ENCODE measurements around the gene NRTN. TPM values are rescaled to one million over a fixed set of nuclear protein-coding genes. Genes with fewer than 3 reads are reported as not detected.
"Not testable (repeated sequence)": the region's sequence is repeated elsewhere in the genome, so short reads cannot be mapped to it uniquely, and the experiment has no call there.

Gene NRTN
- total RNA-seq, 1 experiment from 2014 or later: 4.6 TPM

- Histone ChIP-seq H3K79me2 (ENCODE audit: insufficient read depth, low read length) (no peaks in the 10 kb centered on the region), H3K9ac (ENCODE audit: extremely low read depth, insufficient read length, low read length) (no peak within 1 kb of the TSS), H3K23ac (ENCODE audit: insufficient read length, low read depth, low read length) (no peak within 1 kb of the TSS), H2BK15ac (ENCODE audit: low read depth, low read length) (no peak within 1 kb of the TSS), H3K27me3 (ENCODE audit: insufficient read depth, low read length) (no peaks in the 10 kb centered on the region), H2BK120ac (ENCODE audit: low read depth, low read length, poor library complexity, severe bottlenecking) (no peak within 1 kb of the TSS), H3K4ac (ENCODE audit: low read depth, low read length) (no peak within 1 kb of the TSS), H2BK12ac (ENCODE audit: insufficient read length, low read depth, low read length) (no peak within 1 kb of the TSS), H2AFZ (ENCODE audit: low read length) (no peak within 1 kb of the TSS), H3K56ac (ENCODE audit: insufficient read length, low read depth, low read length) (no peak within 1 kb of the TSS), H3K79me1 (ENCODE audit: insufficient read depth, low read depth, low read length, poor library complexity, severe bottlenecking) (no peaks in the 10 kb centered on the region), H3K23me2 (ENCODE audit: insufficient read length, low read depth, low read length, poor library complexity, severe bottlenecking) (no peaks in the 10 kb centered on the region), H2AK5ac (ENCODE audit: insufficient read length, low read length) (no peak within 1 kb of the TSS), H4K8ac (replicated peaks; ENCODE audit: insufficient read length, low read depth, low read length) (no peak within 1 kb of the TSS), H3K27ac (ENCODE audit: insufficient read length, low read depth, low read length) (no peak within 1 kb of the TSS), H2BK20ac (ENCODE audit: low read depth, low read length, poor library complexity, severe bottlenecking) (no peak within 1 kb of the TSS), H3K9me3 (ENCODE audit: control insufficient read depth, low read depth, low read length) (no peaks in the 10 kb centered on the region), H3K14ac (ENCODE audit: insufficient read depth, low read length) (no peak within 1 kb of the TSS), H4K91ac (ENCODE audit: insufficient read length, low read depth, low read length) (no peak within 1 kb of the TSS), H4K20me1 (ENCODE audit: control insufficient read depth, insufficient read depth, insufficient read length) (no peaks in the 10 kb centered on the region), H2BK5ac (ENCODE audit: insufficient read length, low read length) (no peak within 1 kb of the TSS), H3T11ph (ENCODE audit: low read length) (no peak within 1 kb of the TSS), H3K4me2 (ENCODE audit: insufficient read depth, insufficient read length, low read length) (no peak within 1 kb of the TSS), H3K4me1 (ENCODE audit: insufficient read depth, low read length) (no peaks in the 10 kb centered on the region), H4K5ac (ENCODE audit: insufficient read length, low read depth, low read length) (no peak within 1 kb of the TSS), H3K18ac (ENCODE audit: insufficient read length, low read depth, low read length) (no peak within 1 kb of the TSS)
- Mint-ChIP-seq H3K4me1 (peaks cover 4 to 7% of the 10 kb centered on the region in 2 experiments; a peak in 3 of 4 replicates), H3K36me3 (ENCODE audit: insufficient read depth in 1 of 3, low read depth in 3 of 3) (no peaks in the 10 kb centered on the region), H3K27ac (no peak within 1 kb of the TSS), H3K4me3 (no peak within 1 kb of the TSS), H3K27me3 (ENCODE audit: low read depth) (peaks cover 21% of the 10 kb centered on the region), H3K9me3 (peaks cover 0 to 4% of the 10 kb centered on the region in 2 experiments; a peak in 2 of 5 replicates)
- no CpG with 5 or more reads among the region's 10 CpGs for WGBS (ENCODE audit: extremely low coverage, insufficient read length, low lambda C conversion rate)
- no peak for DNase-seq
- TF ChIP-seq, protein P1, sequence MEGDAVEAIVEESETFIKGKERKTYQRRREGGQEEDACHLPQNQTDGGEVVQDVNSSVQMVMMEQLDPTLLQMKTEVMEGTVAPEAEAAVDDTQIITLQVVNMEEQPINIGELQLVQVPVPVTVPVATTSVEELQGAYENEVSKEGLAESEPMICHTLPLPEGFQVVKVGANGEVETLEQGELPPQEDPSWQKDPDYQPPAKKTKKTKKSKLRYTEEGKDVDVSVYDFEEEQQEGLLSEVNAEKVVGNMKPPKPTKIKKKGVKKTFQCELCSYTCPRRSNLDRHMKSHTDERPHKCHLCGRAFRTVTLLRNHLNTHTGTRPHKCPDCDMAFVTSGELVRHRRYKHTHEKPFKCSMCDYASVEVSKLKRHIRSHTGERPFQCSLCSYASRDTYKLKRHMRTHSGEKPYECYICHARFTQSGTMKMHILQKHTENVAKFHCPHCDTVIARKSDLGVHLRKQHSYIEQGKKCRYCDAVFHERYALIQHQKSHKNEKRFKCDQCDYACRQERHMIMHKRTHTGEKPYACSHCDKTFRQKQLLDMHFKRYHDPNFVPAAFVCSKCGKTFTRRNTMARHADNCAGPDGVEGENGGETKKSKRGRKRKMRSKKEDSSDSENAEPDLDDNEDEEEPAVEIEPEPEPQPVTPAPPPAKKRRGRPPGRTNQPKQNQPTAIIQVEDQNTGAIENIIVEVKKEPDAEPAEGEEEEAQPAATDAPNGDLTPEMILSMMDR (conservative IDR thresholded peaks at IDR 0.05): no peak
Observed at GRCh38 chr19:5851302-5851701, 46.4 kb downstream of the NRTN start, which contains the start of gene FUT3. FUT3 (minus strand) TSS chr19:5851449.

DNA sequence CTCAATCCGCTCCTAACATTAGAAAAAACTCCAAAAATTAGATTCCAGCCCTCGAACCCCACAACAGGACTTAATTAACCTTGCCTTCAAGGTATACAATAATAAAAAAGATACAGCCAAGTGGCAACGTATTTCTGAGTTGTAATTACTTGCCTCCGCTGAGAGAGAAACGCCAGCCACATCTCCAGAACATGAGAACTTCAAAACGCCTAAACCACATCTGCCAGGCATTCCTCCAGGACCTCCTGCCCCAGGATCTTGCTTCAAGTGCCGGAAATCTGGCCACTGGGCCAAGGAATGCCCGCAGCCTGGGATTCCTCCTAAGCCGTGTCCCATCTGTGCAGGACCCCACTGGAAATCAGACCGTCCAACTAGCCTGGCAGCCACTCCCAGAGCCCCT is 49.3 kb downstream of the NRTN start:
- H3K4me1 ChIP-seq (ENCODE audit: insufficient read depth, low read length); H3K27me3 ChIP-seq (ENCODE audit: insufficient read depth, low read length); H3K56ac ChIP-seq (ENCODE audit: insufficient read length, low read depth, low read length); H3K23me2 ChIP-seq (ENCODE audit: insufficient read length, low read depth, low read length, poor library complexity, severe bottlenecking); H2BK5ac ChIP-seq (ENCODE audit: insufficient read length, low read length); H3K9ac ChIP-seq (ENCODE audit: extremely low read depth, insufficient read length, low read length); H4K91ac ChIP-seq (ENCODE audit: insufficient read length, low read depth, low read length); H3K9me3 Mint-ChIP-seq; H3T11ph ChIP-seq (ENCODE audit: low read length); H4K5ac ChIP-seq (ENCODE audit: insufficient read length, low read depth, low read length); H3K27ac ChIP-seq (ENCODE audit: insufficient read length, low read depth, low read length); H3K4me3 Mint-ChIP-seq; H2BK12ac ChIP-seq (ENCODE audit: insufficient read length, low read depth, low read length); DNase-seq; H3K79me2 ChIP-seq (ENCODE audit: insufficient read depth, low read length); H3K14ac ChIP-seq (ENCODE audit: insufficient read depth, low read length); H3K9me3 ChIP-seq (ENCODE audit: control insufficient read depth, low read depth, low read length); H2AFZ ChIP-seq (ENCODE audit: low read length); H4K8ac ChIP-seq (replicated peaks; ENCODE audit: insufficient read length, low read depth, low read length); H3K36me3 Mint-ChIP-seq (ENCODE audit: insufficient read depth in 1 of 3, low read depth in 3 of 3); H3K4me2 ChIP-seq (ENCODE audit: insufficient read depth, insufficient read length, low read length); H3K4ac ChIP-seq (ENCODE audit: low read depth, low read length); H2BK120ac ChIP-seq (ENCODE audit: low read depth, low read length, poor library complexity, severe bottlenecking); H3K27ac Mint-ChIP-seq; H2BK15ac ChIP-seq (ENCODE audit: low read depth, low read length); H4K20me1 ChIP-seq (ENCODE audit: control insufficient read depth, insufficient read depth, insufficient read length); H2BK20ac ChIP-seq (ENCODE audit: low read depth, low read length, poor library complexity, severe bottlenecking); H2AK5ac ChIP-seq (ENCODE audit: insufficient read length, low read length); H3K23ac ChIP-seq (ENCODE audit: insufficient read length, low read depth, low read length); H3K18ac ChIP-seq (ENCODE audit: insufficient read length, low read depth, low read length); H3K79me1 ChIP-seq (ENCODE audit: insufficient read depth, low read depth, low read length, poor library complexity, severe bottlenecking); H3K4me1 Mint-ChIP-seq: not testable (repeated sequence)
- WGBS (ENCODE audit: extremely low coverage, insufficient read length, low lambda C conversion rate): no CpG with 5 or more reads among the region's 10 CpGs
- H3K27me3 Mint-ChIP-seq (ENCODE audit: low read depth): peaks cover 23% of the 10 kb centered on the region

Data from H9 (cell line).